Thyroid gland (tissue), 4 donors: ENCODE data around the gene AKR1E2. TPM values are rescaled to one million over a fixed set of nuclear protein-coding genes. Genes with fewer than 3 reads are reported as not detected.

Source experiments
- DNase-seq, 2 donors: peaks; one replicate each; pipeline ENCODE4 v3.0.0-alpha.2; 2019
- H3K27ac ChIP-seq, 3 donors: fragments of 200-600 bp; sonication (generic); 1 replicate in 2 of 3; 2 replicates in 1 of 3; pipeline ENCODE4 v1.5.1; 2016 to 2019; ENCODE audit warnings: mild to moderate bottlenecking in 1 of 3, moderate library complexity in 1 of 3
- H3K27me3 ChIP-seq: fragments of 200-600 bp; sonication (generic); one replicate; pipeline ENCODE4 v1.5.1; 2019
- H3K36me3 ChIP-seq, 2 donors: fragments of 200-600 bp; sonication (generic); one replicate each; pipeline ENCODE4 v1.5.1; 2016 to 2019
- H3K4me1 ChIP-seq, 2 donors: fragments of 200-600 bp; sonication (generic); one replicate each; pipeline ENCODE4 v1.5.1; 2017 to 2019
- H3K4me3 ChIP-seq, 3 donors: fragments of 200-600 bp; sonication (generic); replicated peaks in 1 of 3; 1 replicate in 2 of 3; 2 replicates in 1 of 3; pipeline ENCODE4 v1.5.1; 2016; ENCODE audit warnings: mild to moderate bottlenecking in 1 of 3
- H3K9me3 ChIP-seq: fragments of 200-600 bp; sonication (generic); one replicate; pipeline ENCODE4 v1.5.1; 2017
- POLR2A ChIP-seq, 2 donors: fragments of 450-650 bp; IDR thresholded peaks; one replicate each; pipeline ENCODE4 v1.6.1; 2017; ENCODE audit warnings: antibody characterized with exemption in 2 of 2, mild to moderate bottlenecking in 2 of 2, moderate library complexity in 1 of 2
- WGBS, 2 donors: methylation state at CpG; one replicate each; pipeline ENCODE4 v1.1.5; 2017; 5-methylcytosine and 5-hydroxymethylcytosine counted together
- intact Hi-C: fragments of 100-400 bp; cut with DNase I; formaldehyde crosslinking; loops from one replicate; pipeline ENCODE4 v1.15.1; 2023
- total RNA-seq, 4 donors: library from RNA; depleted of rRNA; stranded (reverse); fragments of >200 nt; gene quantifications; one replicate each; pipeline ENCODE4 v1.2.3, GENCODE V29; 2016
- TF ChIP-seq, protein P1 (sequence below), 6 experiments: fragments of 200-600 bp in 3 of 6; fragments of 450-650 bp in 3 of 6; sonication (generic) in 3 of 6; IDR thresholded peaks; one replicate each; pipeline ENCODE4 v1.5.1; 2016 to 2019; ENCODE audit warnings: antibody characterized with exemption in 6 of 6, mild to moderate bottlenecking in 2 of 6, inconsistent platforms in 1 of 6, moderate library complexity in 1 of 6

Gene AKR1E2
- total RNA-seq, 4 donors from 2014 or later: 14.4 to 18.5 (median 15.9) TPM

DNA sequence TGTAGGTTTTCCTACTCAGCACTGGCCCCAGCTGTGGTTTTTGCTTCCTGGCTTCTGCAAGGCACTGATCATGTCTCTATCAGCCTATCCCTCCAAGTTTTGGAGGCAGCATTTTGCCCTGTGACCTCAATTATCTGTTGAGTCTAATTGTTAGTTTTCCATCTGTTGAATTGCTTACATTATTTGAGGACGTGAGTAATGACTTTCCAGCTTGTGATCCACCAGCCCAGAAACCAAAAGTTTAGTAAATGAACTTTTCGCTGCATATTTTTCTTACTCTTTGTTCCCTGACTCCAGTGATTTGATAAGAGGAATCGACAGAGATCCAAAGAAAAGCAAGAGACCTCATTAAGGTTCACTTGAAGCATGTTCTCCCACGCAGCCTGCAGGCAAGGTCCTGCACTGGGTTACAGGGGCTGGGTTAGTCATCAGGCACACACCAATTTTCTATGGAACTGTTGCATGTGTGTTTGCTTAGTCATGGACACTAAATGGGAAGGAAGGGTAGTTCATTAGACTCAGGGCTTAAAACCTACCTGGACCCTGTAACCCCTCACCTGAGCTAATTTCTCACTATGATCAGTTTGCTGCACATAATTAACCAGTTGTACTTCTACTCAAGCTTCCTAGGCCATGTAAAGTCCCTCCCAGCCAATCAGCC is 57.2 kb downstream of the AKR1E2 start:
- TF ChIP-seq, protein P1, sequence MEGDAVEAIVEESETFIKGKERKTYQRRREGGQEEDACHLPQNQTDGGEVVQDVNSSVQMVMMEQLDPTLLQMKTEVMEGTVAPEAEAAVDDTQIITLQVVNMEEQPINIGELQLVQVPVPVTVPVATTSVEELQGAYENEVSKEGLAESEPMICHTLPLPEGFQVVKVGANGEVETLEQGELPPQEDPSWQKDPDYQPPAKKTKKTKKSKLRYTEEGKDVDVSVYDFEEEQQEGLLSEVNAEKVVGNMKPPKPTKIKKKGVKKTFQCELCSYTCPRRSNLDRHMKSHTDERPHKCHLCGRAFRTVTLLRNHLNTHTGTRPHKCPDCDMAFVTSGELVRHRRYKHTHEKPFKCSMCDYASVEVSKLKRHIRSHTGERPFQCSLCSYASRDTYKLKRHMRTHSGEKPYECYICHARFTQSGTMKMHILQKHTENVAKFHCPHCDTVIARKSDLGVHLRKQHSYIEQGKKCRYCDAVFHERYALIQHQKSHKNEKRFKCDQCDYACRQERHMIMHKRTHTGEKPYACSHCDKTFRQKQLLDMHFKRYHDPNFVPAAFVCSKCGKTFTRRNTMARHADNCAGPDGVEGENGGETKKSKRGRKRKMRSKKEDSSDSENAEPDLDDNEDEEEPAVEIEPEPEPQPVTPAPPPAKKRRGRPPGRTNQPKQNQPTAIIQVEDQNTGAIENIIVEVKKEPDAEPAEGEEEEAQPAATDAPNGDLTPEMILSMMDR (IDR thresholded peaks at IDR 0.05): no peak
- TF ChIP-seq POLR2A (IDR thresholded peaks at IDR 0.05): no peak
- Histone ChIP-seq H3K27ac (no peak overlapping the region), H3K9me3 (no peaks in the 10 kb centered on the region), H3K36me3 (no peaks in the 10 kb centered on the region), H3K4me1 (no peaks in the 10 kb centered on the region), H3K4me3 (no peak overlapping the region), H3K27me3 (no peaks in the 10 kb centered on the region)
- 67 to 78% methylated on average over 4 of the region's 4 CpGs for WGBS, 2 donors
- peak in 1 of 2 donors; percentile 23 for DNase-seq
- intact Hi-C loops: no loop called here

DNA sequence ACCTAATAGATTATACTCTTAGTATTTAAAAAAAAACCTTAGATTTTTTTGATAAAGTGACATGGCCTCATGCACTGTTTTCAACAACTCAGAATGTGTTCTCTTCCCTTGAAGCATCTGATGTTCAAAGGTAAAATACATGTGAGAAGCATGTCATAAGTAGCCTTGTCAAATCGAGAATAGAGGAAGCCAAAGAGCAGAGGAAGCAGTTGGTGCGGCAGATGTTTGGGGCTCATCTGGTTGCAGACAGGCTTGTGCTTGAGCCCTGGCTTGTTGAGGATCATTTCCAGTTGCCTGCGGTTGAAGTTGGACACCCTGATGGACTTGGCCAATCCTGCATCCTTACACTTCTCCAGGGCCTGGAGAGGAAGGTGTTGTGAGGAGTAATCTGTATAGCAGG is 59.2 kb downstream of the AKR1E2 start:
- no peak for DNase-seq
- no peak for TF ChIP-seq POLR2A (IDR thresholded peaks at IDR 0.05)
- TF ChIP-seq, protein P1 (IDR thresholded peaks at IDR 0.05): no peak
- H3K4me1 ChIP-seq: no peaks in the 10 kb centered on the region
- H3K27me3 ChIP-seq: no peaks in the 10 kb centered on the region
- WGBS, 2 donors: 61 to 68% methylated on average over 3 of the region's 3 CpGs
- intact Hi-C loops: no loop called here
- no peaks in the 10 kb centered on the region for H3K9me3 ChIP-seq
- H3K27ac ChIP-seq: no peak overlapping the region
- no peaks in the 10 kb centered on the region for H3K36me3 ChIP-seq
- no peak overlapping the region for H3K4me3 ChIP-seq

DNA sequence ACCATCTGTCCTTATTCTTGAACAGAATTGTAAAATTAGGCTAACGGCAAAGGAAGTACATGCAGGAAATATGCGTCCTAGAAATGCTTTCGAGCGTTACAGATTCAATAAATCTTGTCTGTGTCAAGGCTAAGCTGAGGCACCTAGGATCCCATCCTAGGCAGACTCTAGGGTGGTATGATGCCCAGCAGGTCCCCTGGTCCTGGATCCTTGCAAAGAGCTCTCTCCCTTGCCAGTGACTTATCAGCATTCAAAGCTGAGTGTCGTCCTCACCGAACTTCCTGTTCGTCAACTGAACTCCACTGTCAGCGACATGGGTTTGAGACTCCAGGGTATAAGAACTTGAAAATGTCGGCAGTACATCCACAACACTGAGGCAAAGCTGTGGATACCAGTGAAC is 61.5 kb downstream of the AKR1E2 start:
- Histone ChIP-seq H3K9me3 (no peaks in the 10 kb centered on the region), H3K36me3 (no peaks in the 10 kb centered on the region), H3K27me3 (no peaks in the 10 kb centered on the region), H3K27ac (no peak overlapping the region), H3K4me1 (no peaks in the 10 kb centered on the region), H3K4me3 (no peak overlapping the region)
- intact Hi-C loops: no loop called here
- TF ChIP-seq POLR2A (IDR thresholded peaks at IDR 0.05): no peak
- TF ChIP-seq, protein P1 (IDR thresholded peaks at IDR 0.05): no peak
- 87 to 88% methylated on average over 9 of the region's 9 CpGs for WGBS, 2 donors
- DNase-seq: no peak

DNA sequence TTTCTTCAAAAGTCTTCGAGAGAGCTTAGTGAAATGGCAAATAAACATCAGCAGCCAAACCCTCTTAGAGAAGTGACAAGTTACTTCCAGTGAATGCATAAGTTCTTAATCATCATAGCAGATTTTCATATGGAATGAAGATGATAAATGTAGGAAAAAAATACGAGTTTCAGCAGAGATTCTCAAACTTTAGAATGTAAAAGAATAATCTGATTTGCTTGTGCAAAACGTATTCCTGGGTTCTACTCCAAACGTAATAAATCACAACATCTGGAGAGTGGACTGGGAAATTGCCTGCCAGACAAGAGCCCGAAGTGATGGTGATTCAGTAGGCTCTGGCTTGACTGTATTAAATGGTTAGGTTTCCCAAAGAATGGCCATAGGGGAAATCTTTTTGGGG is 62.2 kb downstream of the AKR1E2 start:
- Histone ChIP-seq H3K9me3 (no peaks in the 10 kb centered on the region), H3K4me3 (no peak overlapping the region), H3K27me3 (no peaks in the 10 kb centered on the region), H3K4me1 (no peaks in the 10 kb centered on the region), H3K27ac (no peak overlapping the region), H3K36me3 (no peaks in the 10 kb centered on the region)
- DNase-seq: no peak
- intact Hi-C loops: no loop called here
- TF ChIP-seq, protein P1 (IDR thresholded peaks at IDR 0.05): no peak
- TF ChIP-seq POLR2A (IDR thresholded peaks at IDR 0.05): no peak
- 57 to 71% methylated on average over 5 of the region's 5 CpGs for WGBS, 2 donors

DNA sequence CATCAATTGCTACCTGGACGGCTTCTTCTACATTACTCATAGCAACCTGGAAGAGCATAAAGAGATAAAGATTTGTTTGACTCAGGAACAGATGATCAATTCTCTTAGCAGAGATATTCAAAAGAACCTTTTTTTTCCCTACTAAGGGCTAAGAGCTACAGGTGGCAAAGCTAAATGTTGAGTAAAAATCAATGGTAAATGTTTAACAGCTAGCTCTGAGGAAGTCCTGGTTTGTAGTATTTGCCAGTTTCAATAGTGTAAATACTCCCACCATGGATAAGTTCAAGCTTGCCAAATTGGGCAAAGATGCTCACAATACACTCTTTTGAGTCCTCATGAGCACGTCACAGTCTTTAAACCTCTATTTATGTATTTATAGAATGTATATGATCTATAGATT is 64.0 kb downstream of the AKR1E2 start:
- H3K4me1 ChIP-seq: no peaks in the 10 kb centered on the region
- intact Hi-C loops: no loop called here
- no peak overlapping the region for H3K27ac ChIP-seq
- H3K9me3 ChIP-seq: no peaks in the 10 kb centered on the region
- no peaks in the 10 kb centered on the region for H3K36me3 ChIP-seq
- no peak overlapping the region for H3K4me3 ChIP-seq
- no peaks in the 10 kb centered on the region for H3K27me3 ChIP-seq
- no peak for DNase-seq
- no peak for TF ChIP-seq POLR2A (IDR thresholded peaks at IDR 0.05)
- TF ChIP-seq, protein P1 (IDR thresholded peaks at IDR 0.05): no peak
- WGBS, 2 donors: 95 to 99% methylated on average over 2 of the region's 2 CpGs
